AG04450 (cell line): ENCODE measurements around the gene FPR2. TPM values are rescaled to one million over a fixed set of nuclear protein-coding genes. Genes with fewer than 3 reads are reported as not detected.

Experiments used
- CTCF ChIA-PET: fragments of 300-600, 350-600 bp; formaldehyde crosslinking; extraction: SDS; loops from one replicate; lab custom pipeline; 2022; ENCODE audit warnings: antibody characterized with exemption, inconsistent platforms; lab: Charles Lee
- POLR2A ChIA-PET: fragments of 350-600 bp; formaldehyde crosslinking; extraction: SDS; loops from one replicate; lab custom pipeline; 2021; ENCODE audit warnings: antibody characterized with exemption, inconsistent platforms; lab: Yijun Ruan, JAX
- DNase-seq: peaks from one replicate; pipeline ENCODE4 v3.0.0-alpha.2; 2011; ENCODE audit warnings: low read depth, low spot score
- H3K27ac ChIP-seq: one replicate; pipeline ENCODE4 v1.5.1; 2012; ENCODE audit warnings: low read depth, low read length, control low read depth
- H3K27me3 ChIP-seq: one replicate; pipeline ENCODE4 v1.6.0; 2012; ENCODE audit warnings: low read length; ENCODE audit not compliant: control insufficient read depth, insufficient read depth
- H3K4me3 ChIP-seq: 2 replicates; pipeline ENCODE4 v1.5.1; 2011; ENCODE audit warnings: mild to moderate bottlenecking, low read depth, low read length, control low read depth
- H3K9me3 ChIP-seq: 2 replicates; pipeline ENCODE4 v1.5.1; 2012; ENCODE audit warnings: low read length; ENCODE audit not compliant: control insufficient read depth, insufficient read depth
- CTCF ChIP-seq: IDR thresholded peaks from 2 replicates; pipeline ENCODE4 v1.5.1; 2011; ENCODE audit warnings: low read depth, low read length, control low read depth, inconsistent platforms
- polyA plus RNA-seq: library from polyadenylated mRNA; depleted of rRNA; stranded (reverse); fragments of >200 nt; gene quantifications from 2 replicates; pipeline ENCODE4 v1.2.3, GENCODE V29; 2011

Gene FPR2
- polyA plus RNA-seq, 1 experiment = not detected

GRCh38 chr19:51749979-51750378, 11.0 kb upstream of the FPR2 start:
- no peak for DNase-seq
- CTCF ChIA-PET = no interaction called here

GRCh38 chr19:51750400-51751094, 10.4 kb upstream of the FPR2 start:
- DNase-seq = no peak
- no peak for TF ChIP-seq CTCF
- no peak overlapping the region for H3K27ac ChIP-seq
- ChIA-PET POLR2A (no interaction called here), CTCF (no interaction called here)
- no peaks in the 10 kb centered on the region for H3K27me3 ChIP-seq
- no peaks in the 10 kb centered on the region; the same call in none of the 2 replicates for H3K9me3 ChIP-seq
- H3K4me3 ChIP-seq = no peak overlapping the region

More at GRCh38 chr19:51749979-51750378, 11.0 kb upstream of the FPR2 start:
- POLR2A ChIA-PET = no interaction called here
- Histone ChIP-seq H3K27me3 (no peaks in the 10 kb centered on the region), H3K27ac (no peak overlapping the region), H3K9me3 (no peaks in the 10 kb centered on the region; the same call in none of the 2 replicates), H3K4me3 (no peak overlapping the region)
- no peak for TF ChIP-seq CTCF

GRCh38 chr19:51751655-51752054, 9.3 kb upstream of the FPR2 start, which contains the start of gene FPR1:
FPR1 (minus strand) TSS chr19:51751878; CDS start chr19:51746994, 4,884 bp downstream.
- Histone ChIP-seq H3K27ac (no peak within 1 kb of the TSS), H3K4me3 (no peak within 1 kb of the TSS), H3K9me3 (no peaks in the 10 kb centered on the region; the same call in 1 of the 2 replicates), H3K27me3 (no peaks in the 10 kb centered on the region)
- ChIA-PET POLR2A (no interaction called here), CTCF (interaction anchor here (1.1 to 1.5 kb wide), 2 partner anchors 90 to 143 kb away, joined by 3 read pairs; no protein-coding TSS in a partner anchor)
- TF ChIP-seq CTCF = no peak
- DNase-seq = no peak

GRCh38 chr19:51754109-51754508, 6.9 kb upstream of the FPR2 start:
- TF ChIP-seq CTCF = no peak
- Histone ChIP-seq H3K4me3 (no peak overlapping the region), H3K27me3 (no peaks in the 10 kb centered on the region), H3K27ac (no peak overlapping the region), H3K9me3 (no peaks in the 10 kb centered on the region)
- CTCF ChIA-PET = no interaction called here
- POLR2A ChIA-PET = no interaction called here
- no peak for DNase-seq

GRCh38 chr19:51754770-51755169, 6.2 kb upstream of the FPR2 start:
- no peak for DNase-seq
- Histone ChIP-seq H3K27me3 (no peaks in the 10 kb centered on the region), H3K9me3 (no peaks in the 10 kb centered on the region), H3K27ac (no peak overlapping the region), H3K4me3 (no peak overlapping the region)
- POLR2A ChIA-PET = no interaction called here
- CTCF ChIA-PET = no interaction called here
- no peak for TF ChIP-seq CTCF
